HepG2 (cell line): ENCODE results near the gene EIF6. TPM values are rescaled to one million over a fixed set of nuclear protein-coding genes. Genes with fewer than 3 reads are reported as not detected.

ENCODE experiments used
- ASH2L ChIP-seq: fragments of 300-600, 200-600 bp; sonication (generic); IDR thresholded peaks from 2 replicates; pipeline ENCODE4 v1.7.0; 2017; ENCODE audit warnings: low read depth, mild to moderate bottlenecking, moderate library complexity, mixed read lengths, low read length; ENCODE audit not compliant: insufficient read length
- IRF2 ChIP-seq: IDR thresholded peaks from 2 replicates; pipeline ENCODE4 v1.6.1; 2018; ENCODE audit warnings: missing genetic modification reagents, missing compliant biosample characterization
- MAFK ChIP-seq, 2 experiments: IDR thresholded peaks in 1 of 2; conservative IDR thresholded peaks in 1 of 2; 2 replicates each; pipeline ENCODE4 v1.6.1; 2011; ENCODE audit warnings: improper control_type of control experiment in 2 of 2, low read length in 2 of 2
- MAZ ChIP-seq, 2 experiments: sonication (generic) in 1 of 2; formaldehyde crosslinking in 1 of 2; IDR thresholded peaks; 2 replicates each; pipeline versions ENCODE4 v1.5.0 to v1.6.1; 2012 to 2020; ENCODE audit warnings: low read depth in 2 of 2, mild to moderate bottlenecking in 2 of 2, borderline replicate concordance in 1 of 2, improper control_type of control experiment in 1 of 2, low read length in 1 of 2, missing genetic modification reagents in 1 of 2, moderate library complexity in 1 of 2
- NFRKB ChIP-seq: fragments of 450-650 bp; IDR thresholded peaks from 2 replicates; pipeline ENCODE4 v1.6.1; 2017
- NFYB ChIP-seq: sonication (generic); formaldehyde crosslinking; IDR thresholded peaks from 2 replicates; pipeline ENCODE4 v1.4.0; 2020; ENCODE audit warnings: missing genetic modification reagents
- ONECUT2 ChIP-seq: sonication (generic); formaldehyde crosslinking; IDR thresholded peaks from 2 replicates; pipeline ENCODE4 v1.4.0; 2020; ENCODE audit warnings: missing genetic modification reagents
- PAX8 ChIP-seq: sonication (generic); formaldehyde crosslinking; IDR thresholded peaks from 2 replicates; pipeline ENCODE4 v1.8.0; 2022; ENCODE audit warnings: mild to moderate bottlenecking, missing genetic modification reagents, borderline replicate concordance
- PLSCR1 ChIP-seq: sonication (generic); formaldehyde crosslinking; IDR thresholded peaks from 2 replicates; pipeline ENCODE4 v1.5.0; 2020; ENCODE audit warnings: missing genetic modification reagents, mild to moderate bottlenecking, borderline replicate concordance
- RBM39 ChIP-seq: fragments of 200-400 bp; formaldehyde crosslinking; IDR thresholded peaks from one replicate; pipeline ENCODE4 v1.6.1; 2018; ENCODE audit warnings: antibody characterized with exemption, mild to moderate bottlenecking, low read depth, low read length; ENCODE audit not compliant: poor library complexity, severe bottlenecking
- ZNF143 ChIP-seq: sonication (generic); formaldehyde crosslinking; IDR thresholded peaks from 2 replicates; pipeline ENCODE4 v1.4.0; 2020; ENCODE audit warnings: missing genetic modification reagents
- ZNF232 ChIP-seq: sonication (generic); formaldehyde crosslinking; IDR thresholded peaks from 2 replicates; pipeline ENCODE4 v1.4.0; 2020; ENCODE audit warnings: missing genetic modification reagents, borderline replicate concordance
- ZNF253 ChIP-seq: sonication (generic); formaldehyde crosslinking; IDR thresholded peaks from 2 replicates; pipeline ENCODE4 v1.8.0; 2022; ENCODE audit warnings: mild to moderate bottlenecking, missing genetic modification reagents, borderline replicate concordance
- ZNF414 ChIP-seq: sonication (generic); formaldehyde crosslinking; IDR thresholded peaks from 2 replicates; pipeline ENCODE4 v1.5.0; 2020; ENCODE audit warnings: missing genetic modification reagents
- ZNF550 ChIP-seq: sonication (generic); formaldehyde crosslinking; IDR thresholded peaks from 2 replicates; pipeline ENCODE4 v1.4.0; 2020; ENCODE audit warnings: mild to moderate bottlenecking, missing genetic modification reagents, borderline replicate concordance
- ZNF614 ChIP-seq: IDR thresholded peaks from 2 replicates; pipeline ENCODE4 v1.6.1; 2018; ENCODE audit warnings: missing biosample characterization, missing genetic modification reagents, inconsistent platforms, borderline replicate concordance
- ZNF672 ChIP-seq: sonication (generic); formaldehyde crosslinking; IDR thresholded peaks from 2 replicates; pipeline ENCODE4 v1.8.1; 2022; ENCODE audit warnings: missing genetic modification reagents
- polyA plus RNA-seq, 8 experiments: library from polyadenylated mRNA; depleted of rRNA in 3 of 8; stranded (reverse) in 7 of 8; unstranded in 1 of 8; fragments of >200 nt; fragmentation: Illumina TruSeq in 4 of 8; extraction: Trizol in 4 of 8; gene quantifications; 2 replicates each; pipeline versions ENCODE4 v1.2.1 to v1.2.3, GENCODE V29; 2011 to 2016; ENCODE audit warnings: low read depth in 4 of 8, missing spikeins in 1 of 8, mixed read lengths in 1 of 8; ENCODE audit not compliant: insufficient read depth in 1 of 8
- total RNA-seq, 5 experiments: library from RNA; depleted of rRNA; stranded (reverse); fragments of >200 nt; fragmentation: Illumina TruSeq; extraction: Trizol; gene quantifications; 2 replicates each; pipeline ENCODE4 v1.2.3, GENCODE V29; 2016; ENCODE audit warnings: low read depth in 1 of 5
- TF ChIP-seq, protein P1 (sequence below): sonication (generic); formaldehyde crosslinking; IDR thresholded peaks from 2 replicates; pipeline ENCODE4 v1.4.0; 2020; ENCODE audit warnings: missing genetic modification reagents
- TF ChIP-seq, protein P2 (sequence below): sonication (generic); formaldehyde crosslinking; IDR thresholded peaks from 2 replicates; pipeline ENCODE4 v1.5.0; 2020; ENCODE audit warnings: missing genetic modification reagents
- TF ChIP-seq, protein P3 (sequence below): sonication (generic); formaldehyde crosslinking; IDR thresholded peaks from 2 replicates; pipeline ENCODE4 v1.4.0; 2020; ENCODE audit warnings: missing genetic modification reagents

Gene EIF6
- total and polyA plus RNA-seq, 2 of the 13 experiments (the other 11 are each of a cell fraction or from before 2014, with no cell fraction given) = 462 to 466 TPM

- TF ChIP-seq ASH2L = peak; percentile 50
- TF ChIP-seq PLSCR1 = no peak
- TF ChIP-seq PAX8 (CRISPR knock-in tag) = no peak
- no peak for TF ChIP-seq ONECUT2
- TF ChIP-seq, protein P1, sequence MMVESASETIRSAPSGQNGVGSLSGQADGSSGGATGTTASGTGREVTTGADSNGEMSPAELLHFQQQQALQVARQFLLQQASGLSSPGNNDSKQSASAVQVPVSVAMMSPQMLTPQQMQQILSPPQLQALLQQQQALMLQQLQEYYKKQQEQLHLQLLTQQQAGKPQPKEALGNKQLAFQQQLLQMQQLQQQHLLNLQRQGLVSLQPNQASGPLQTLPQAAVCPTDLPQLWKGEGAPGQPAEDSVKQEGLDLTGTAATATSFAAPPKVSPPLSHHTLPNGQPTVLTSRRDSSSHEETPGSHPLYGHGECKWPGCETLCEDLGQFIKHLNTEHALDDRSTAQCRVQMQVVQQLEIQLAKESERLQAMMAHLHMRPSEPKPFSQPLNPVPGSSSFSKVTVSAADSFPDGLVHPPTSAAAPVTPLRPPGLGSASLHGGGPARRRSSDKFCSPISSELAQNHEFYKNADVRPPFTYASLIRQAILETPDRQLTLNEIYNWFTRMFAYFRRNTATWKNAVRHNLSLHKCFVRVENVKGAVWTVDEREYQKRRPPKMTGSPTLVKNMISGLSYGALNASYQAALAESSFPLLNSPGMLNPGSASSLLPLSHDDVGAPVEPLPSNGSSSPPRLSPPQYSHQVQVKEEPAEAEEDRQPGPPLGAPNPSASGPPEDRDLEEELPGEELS = peak; percentile 37
- TF ChIP-seq MAZ (IDR thresholded peaks at IDR 0.05; ENCODE audit: borderline replicate concordance, low read depth, low read length) = no peak
- TF ChIP-seq MAZ (CRISPR knock-in tag; IDR thresholded peaks at IDR 0.05; ENCODE audit: low read depth) = peak; percentile 77; the same call in 1 of the 2 replicates
- TF ChIP-seq, protein P2, sequence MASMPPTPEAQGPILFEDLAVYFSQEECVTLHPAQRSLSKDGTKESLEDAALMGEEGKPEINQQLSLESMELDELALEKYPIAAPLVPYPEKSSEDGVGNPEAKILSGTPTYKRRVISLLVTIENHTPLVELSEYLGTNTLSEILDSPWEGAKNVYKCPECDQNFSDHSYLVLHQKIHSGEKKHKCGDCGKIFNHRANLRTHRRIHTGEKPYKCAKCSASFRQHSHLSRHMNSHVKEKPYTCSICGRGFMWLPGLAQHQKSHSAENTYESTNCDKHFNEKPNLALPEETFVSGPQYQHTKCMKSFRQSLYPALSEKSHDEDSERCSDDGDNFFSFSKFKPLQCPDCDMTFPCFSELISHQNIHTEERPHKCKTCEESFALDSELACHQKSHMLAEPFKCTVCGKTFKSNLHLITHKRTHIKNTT = no peak
- TF ChIP-seq ZNF143 (CRISPR knock-in tag) = peak; percentile 20; the same call in 1 of the 2 replicates
- no peak for TF ChIP-seq RBM39
- peak; percentile 56; the same call in 1 of the 2 replicates for TF ChIP-seq ZNF614 (CRISPR knock-in tag)
- no peak for TF ChIP-seq ZNF672 (CRISPR knock-in tag)
- no peak for TF ChIP-seq NFYB (CRISPR knock-in tag)
- peak; percentile 95 for TF ChIP-seq ZNF414
- no peak for TF ChIP-seq MAFK (conservative IDR thresholded peaks at IDR 0.05 in 1 of 2, IDR thresholded peaks at IDR 0.05 in 1 of 2; ENCODE audit: low read length in 2 of 2)
- TF ChIP-seq ZNF232 = 0 out of 2 replicates have a peak, but pooled peaks have one; percentile 12
- no peak for TF ChIP-seq ZNF550 (CRISPR knock-in tag)
- 0 out of 2 replicates have a peak, but pooled peaks have one; percentile 59 for TF ChIP-seq ZNF253 (CRISPR knock-in tag)
- TF ChIP-seq NFRKB = no peak
- TF ChIP-seq IRF2 (CRISPR knock-in tag) = 0 out of 2 replicates have a peak, but pooled peaks have one; percentile 20
- TF ChIP-seq, protein P3, sequence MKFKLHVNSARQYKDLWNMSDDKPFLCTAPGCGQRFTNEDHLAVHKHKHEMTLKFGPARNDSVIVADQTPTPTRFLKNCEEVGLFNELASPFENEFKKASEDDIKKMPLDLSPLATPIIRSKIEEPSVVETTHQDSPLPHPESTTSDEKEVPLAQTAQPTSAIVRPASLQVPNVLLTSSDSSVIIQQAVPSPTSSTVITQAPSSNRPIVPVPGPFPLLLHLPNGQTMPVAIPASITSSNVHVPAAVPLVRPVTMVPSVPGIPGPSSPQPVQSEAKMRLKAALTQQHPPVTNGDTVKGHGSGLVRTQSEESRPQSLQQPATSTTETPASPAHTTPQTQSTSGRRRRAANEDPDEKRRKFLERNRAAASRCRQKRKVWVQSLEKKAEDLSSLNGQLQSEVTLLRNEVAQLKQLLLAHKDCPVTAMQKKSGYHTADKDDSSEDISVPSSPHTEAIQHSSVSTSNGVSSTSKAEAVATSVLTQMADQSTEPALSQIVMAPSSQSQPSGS (CRISPR knock-in tag) = peak; percentile 8; the same call in 1 of the 2 replicates
Observed at GRCh38 chr20:35286077-35286898, 1.7 kb upstream of the EIF6 start (continued).
